GM18858 (cell line): ENCODE data around the gene SLC39A11.
"Not testable (repeated sequence)": the region's sequence is repeated elsewhere in the genome, so short reads cannot be mapped to it uniquely, and the experiment has no call there.

Experiments used
- ATAC-seq: cut with Tn5 transposase; IDR thresholded peaks from one replicate; pipeline ENCODE4 v1.9.1; 2021; ENCODE audit not compliant: unreplicated experiment

SLC39A11 gene

DNA sequence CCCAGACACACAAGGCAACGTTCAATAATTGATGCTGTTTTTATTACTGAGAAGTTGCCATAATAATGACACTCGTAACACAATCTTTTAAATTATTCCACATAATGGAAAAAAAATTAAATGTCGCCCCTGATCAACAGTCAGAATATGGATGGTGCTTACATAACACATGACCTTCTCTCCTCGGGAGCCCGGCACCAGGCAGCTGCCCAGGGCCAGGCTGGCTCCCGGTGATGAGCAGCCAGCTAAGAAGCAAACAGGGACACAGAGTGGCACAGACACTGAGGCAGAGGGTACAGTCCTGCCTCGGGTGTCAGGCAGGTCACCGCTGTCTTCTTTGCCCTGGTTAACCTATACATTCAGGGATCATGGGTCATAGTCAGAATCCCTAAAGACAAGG, 137.9 kb downstream of the SLC39A11 start:
- ATAC-seq: no peak

DNA sequence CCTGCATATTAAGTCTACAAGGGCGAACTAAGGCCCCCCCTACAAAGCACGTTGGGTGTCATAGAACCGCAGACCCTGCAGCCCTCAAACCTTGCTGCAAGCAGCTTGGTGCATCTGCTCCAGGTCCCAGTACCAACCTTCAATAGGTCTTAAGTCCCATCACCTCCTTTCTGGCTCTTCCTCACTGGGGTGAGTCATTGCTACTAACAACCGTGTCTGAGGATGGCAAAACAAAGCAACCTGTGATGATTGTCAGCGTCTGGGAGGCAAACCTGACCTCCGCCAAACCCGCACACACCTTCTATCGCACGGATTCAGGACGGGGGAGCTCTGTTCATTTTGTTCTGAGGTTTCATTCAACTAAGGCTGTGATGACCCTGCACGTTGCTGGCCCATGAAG, 138.9 kb downstream of the SLC39A11 start:
- ATAC-seq: no peak

DNA sequence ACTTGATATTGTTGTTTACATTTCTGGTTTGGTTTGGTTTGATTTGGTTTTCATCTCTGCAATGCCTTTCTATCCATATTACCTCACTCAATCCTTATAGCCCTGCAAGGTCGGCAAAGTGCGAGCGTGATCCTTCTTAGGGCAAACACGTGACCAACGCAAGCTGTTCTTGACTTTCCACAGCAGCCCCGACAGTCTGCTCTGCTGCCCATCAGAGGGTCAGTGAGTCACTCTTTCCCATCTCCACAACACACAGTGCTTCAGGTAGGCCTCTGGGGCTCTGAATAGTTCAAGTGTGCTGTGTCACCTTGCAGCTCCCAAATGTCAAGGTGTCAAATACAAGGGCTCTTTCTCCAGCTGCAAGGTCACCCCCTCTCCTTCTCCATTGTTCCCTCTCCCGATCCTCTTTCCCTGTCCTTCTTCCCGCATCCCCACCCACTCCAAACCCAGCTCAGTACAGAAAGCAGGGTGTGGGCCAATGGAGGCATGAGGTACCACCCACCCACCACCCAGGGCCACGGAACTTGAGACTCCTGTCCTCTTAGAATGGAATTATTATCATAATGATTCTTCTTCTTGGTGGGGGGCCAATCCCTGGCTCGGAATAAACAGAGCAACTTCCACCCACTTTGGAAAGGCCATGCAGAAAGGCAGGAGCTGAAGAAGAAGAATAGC, 139.7 kb downstream of the SLC39A11 start:
- ATAC-seq: no peak

DNA sequence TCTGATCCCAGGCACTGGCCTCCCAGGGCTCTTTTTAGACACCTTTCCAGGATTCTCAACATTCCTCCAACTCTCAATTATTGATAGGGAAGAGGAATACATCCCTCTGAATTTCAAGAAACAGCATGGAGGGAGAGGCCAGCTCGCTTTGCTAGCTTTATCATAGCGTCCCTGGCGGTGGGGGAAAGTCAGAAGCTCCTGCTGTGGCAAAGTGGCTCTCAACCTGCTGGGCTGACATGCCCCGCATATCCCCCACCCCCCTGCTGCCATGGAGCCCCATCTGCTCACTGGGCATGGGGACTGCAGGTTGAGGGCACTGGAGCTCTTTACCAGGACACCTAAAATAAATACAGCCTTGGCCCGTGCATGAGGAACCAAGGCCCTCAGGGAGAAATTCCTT, 140.3 kb downstream of the SLC39A11 start:
- ATAC-seq: no peak

DNA sequence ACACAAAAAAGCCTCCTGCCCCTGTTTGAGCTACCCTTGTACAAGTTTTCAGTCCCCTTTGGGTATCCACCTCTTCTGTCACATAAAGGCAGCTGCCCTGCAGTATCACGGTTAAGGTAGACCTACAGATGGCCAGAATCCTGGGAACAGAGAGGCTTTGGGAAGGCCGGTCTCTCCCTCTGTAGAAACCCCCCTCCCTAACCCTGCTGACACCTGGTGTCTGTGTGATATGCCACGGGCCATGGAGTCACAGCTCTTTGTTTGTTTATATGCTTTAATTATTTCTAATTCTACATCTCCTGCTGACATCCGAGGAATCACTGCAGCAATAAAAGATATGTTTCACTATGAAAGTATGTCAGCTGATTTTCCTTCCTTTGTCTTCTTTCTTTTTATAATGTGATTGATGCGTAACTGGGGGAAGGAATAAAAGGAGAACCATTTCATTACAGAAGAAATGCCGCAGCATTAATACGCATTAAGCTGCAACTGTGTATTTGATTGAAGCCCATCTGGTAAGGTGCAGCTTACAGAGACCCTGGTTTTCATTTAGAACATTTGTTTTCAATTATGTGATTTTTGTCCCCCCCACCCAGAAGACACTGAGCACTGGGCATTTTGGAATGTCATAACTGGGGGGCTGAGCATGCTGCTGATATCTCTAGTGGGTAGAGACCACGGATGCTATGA, 142.1 kb downstream of the SLC39A11 start:
- ATAC-seq: no peak

DNA sequence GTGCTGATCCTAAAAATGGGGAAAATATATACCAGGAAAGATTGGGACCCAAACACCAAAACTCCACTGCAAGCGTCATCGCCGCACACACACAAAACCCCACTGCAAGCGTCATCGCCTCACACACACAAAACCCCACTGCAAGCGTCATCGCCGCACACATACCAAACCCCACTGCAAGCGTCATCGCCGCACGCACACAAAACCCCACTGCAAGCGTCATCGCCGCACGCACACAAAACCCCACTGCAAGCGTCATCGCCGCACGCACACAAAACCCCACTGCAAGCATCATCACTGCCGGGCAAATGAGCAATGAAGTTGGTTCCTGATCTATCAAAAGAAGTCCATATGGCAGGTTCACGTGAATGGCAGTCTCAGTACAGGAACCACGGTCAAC, 144.4 kb downstream of the SLC39A11 start:
- no peak for ATAC-seq

DNA sequence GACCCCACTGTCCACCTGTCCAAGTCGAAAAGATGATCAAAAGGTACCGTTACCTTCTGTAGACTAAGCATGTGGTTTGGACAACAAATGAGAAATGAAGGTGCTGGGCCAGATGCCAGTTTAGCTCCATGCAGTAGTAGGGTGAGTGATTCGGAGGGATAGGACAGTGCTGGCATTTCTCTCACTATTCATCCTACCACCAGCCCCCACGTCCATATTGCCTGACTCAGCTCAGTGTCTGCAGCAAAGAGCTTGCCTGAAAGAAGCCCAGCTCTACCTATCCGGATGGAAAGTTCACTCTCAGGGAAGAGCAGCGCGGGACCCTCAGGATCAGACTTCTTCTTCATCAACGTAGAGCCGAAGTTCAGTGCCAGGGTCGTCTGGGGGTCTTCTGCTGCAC, 145.0 kb downstream of the SLC39A11 start:
- no peak for ATAC-seq

DNA sequence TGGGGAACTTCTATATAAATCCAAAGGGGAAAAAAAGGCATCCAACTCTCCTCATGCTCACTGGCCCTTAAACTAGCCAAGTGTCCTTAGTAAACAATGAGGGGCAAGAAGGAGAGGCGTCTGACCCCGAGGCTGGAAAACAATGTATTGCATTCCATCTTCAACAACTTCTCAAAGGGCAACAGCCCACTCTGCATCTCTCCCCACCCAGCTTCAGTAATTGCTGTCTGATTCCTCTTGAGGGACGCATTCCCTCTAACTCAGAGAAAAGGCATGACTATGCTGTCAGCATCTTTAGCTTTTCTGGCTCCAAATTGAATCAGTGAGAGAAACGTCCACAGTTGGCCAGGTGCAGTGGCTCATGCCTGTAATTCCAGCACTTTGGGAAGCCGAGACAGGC, 145.8 kb downstream of the SLC39A11 start:
- no peak for ATAC-seq

DNA sequence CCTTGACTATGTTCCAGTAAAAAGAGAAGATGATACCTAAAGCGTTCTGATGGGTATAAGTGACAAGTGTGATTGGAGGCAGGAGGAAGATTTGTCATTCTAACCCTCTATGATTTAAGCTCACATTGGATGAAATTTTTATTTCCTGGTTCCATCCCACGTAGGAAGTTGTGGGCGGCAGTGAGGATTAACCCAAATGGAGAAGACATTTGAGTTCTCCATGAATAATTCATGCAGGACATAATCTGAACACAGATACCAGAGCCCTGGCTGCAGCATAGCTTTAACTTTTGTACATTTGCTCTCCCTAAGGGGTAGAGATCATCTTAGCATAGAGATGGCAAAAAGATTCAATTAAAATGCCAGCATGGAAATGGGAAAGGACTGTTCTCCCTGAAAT, 146.3 kb downstream of the SLC39A11 start:
- no peak for ATAC-seq

DNA sequence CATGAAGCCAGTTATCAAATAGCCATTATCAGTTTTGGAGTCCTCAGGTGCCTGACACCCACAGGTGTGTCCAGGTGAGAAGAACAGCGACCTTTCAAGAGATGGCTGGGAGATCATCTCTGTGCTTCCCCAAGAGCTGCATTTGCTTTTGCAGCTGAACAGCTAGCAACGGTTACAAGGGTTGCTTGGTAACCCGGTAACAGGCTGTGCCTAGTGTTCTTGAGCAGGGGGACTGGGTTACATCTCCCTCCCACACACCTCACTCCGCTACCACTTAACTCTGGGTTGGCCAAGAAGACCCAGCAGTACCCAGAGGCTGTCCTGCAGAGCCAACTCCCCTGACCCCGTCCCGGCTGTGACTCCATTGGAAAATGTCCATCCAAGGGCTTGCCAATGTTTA, 147.0 kb downstream of the SLC39A11 start:
- no peak for ATAC-seq

DNA sequence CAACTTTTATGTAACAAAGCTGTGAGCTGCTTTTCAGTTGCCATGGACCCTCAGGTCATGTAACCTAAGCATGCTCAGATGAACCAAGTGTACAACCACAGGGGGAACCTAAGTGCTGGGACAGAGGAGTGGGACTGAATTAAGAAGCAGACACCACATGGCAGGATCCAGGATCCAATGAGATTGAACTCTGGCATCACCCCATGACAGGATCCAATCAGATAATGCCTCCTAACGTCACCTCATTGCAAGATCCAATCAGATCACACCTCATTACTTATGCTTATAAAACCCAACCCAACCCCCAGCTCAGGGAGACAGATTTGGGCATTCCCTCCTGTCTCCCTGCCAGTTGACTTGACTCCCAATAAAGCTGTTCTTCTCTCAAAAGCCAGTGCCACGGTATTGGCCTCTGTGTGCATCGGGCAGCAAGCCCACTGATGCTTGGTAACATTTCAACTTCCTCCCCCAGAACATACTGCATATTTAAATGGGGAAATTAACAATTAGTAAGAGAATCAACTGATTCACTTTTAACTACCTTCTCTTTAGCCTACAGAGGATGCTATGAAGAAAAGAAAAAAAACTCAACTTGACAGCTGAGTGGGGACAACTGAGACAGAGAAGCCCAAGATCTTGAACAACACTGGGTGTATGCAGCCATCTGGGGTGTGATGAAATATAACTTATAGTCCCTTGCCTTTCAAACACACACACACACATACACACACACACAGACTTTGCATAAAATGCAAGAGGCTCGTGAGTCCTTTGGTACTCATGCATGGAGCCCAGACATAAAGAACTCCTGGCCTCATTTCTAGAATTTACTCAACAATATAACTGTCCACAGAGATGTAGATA, 148.4 kb downstream of the SLC39A11 start:
- ATAC-seq: no peak

DNA sequence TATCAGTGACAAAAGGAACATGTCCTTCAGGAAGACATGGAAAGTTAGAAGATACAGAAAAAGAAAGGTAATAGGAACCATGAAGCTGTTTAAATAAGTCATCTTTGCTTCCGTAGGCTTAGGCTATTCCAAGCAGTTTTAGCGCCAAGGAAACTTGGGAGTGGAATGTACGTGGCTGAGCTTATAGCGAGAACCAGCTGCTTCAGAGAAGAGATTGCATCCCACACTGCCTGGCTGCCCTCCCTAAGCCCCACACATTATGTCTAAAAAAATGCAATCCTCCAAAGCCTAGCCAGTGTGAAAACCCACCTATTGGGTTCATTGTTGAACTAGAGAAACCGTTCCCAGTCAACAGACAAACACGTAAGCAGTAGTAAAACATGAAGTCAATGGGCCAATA, 149.9 kb downstream of the SLC39A11 start:
- no peak for ATAC-seq

DNA sequence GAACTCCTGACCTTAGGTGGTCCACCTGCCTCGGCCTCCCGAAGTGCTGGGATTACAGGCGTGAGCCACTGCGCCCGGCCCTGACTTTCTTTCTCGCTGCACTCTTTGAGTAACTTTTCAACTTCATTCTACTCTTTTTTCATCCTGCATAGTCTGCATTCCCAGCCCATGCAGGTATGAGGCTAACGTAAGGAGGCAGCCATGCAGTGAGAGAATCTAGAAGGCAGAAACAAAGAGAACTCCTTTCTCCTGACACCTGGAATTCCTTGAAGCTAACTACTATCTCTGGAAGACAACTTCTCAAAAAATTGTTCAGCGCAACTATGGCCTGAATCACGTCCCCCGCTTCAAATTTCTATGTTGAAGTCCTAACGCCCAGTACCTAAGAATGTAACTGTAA, 152.0 kb downstream of the SLC39A11 start:
- no peak for ATAC-seq

DNA sequence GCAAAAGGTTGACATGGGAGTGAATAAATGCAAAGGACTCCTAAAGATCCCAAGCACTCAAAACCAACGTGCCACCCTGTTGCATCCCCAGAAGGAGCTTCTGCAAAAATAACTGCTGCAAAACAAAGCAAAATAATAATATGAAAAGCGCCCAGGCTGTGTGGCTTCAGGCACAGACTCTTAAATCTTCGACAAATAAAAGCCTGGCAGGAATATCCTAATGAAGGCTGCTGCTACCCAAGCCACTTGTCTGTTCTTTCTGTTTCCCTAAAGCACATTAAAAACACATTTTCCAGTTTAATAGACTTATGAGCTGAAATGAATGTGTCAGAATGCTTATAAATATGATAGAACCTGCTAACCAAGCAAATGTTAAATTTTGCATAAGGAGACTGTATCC, 154.0 kb downstream of the SLC39A11 start:
- no peak for ATAC-seq

DNA sequence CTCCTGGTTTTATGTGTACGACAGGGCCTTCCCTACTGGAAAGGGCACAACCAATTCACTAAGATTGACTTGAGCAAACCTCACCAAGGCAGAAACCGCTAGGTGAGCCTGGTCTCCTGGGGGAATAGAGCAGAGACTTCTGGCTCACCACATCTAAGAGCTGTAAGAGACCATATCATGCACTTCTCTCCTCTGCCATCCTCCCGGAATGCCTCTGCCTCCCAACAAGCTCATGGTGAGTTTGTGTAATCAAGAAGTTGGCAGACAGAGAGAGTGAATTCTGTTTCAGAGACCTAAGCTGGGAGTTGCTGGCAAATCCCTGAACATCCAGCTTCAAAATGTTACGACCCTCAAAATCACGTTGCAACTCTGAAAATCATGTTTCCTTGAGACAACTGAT, 154.8 kb downstream of the SLC39A11 start:
- no peak for ATAC-seq

DNA sequence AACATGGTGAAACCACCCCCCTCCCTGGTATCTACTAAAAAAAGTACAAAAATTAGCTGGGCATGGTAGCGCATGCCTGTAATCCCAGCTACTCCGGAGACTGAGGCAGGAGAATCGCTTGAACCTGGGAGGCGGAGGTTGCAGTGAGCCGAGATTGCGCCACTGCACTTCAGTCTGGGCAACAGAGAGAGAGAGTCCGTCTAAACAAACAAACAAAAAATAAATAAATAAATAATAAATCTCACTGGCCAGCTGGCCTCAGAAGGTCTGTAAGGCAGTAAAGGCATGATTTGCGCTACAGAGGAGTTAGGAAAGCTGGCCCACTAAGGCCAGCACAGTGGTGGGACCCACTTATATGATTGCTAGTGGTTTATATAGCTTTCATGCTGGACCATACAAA, 155.2 kb downstream of the SLC39A11 start:
- ATAC-seq: not testable (repeated sequence)

DNA sequence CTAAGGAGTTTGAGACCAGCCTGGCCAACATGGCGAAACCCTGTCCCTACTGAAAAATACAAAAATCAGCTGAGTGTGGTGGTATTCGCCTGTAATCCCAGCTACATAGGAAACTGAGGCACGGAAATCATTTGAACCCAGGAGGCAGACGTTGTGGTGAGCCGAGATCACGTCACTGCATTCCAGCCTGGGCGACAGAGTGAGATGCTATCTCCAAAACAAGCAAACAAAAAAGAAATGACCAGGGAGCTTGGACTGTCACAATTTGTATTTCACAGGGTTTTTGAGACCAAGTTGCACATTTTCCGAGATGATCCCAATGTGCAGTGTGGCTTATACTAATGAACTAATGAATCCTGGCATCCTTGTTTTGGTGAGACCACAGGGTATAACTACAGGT, 156.5 kb downstream of the SLC39A11 start:
- ATAC-seq: no peak

DNA sequence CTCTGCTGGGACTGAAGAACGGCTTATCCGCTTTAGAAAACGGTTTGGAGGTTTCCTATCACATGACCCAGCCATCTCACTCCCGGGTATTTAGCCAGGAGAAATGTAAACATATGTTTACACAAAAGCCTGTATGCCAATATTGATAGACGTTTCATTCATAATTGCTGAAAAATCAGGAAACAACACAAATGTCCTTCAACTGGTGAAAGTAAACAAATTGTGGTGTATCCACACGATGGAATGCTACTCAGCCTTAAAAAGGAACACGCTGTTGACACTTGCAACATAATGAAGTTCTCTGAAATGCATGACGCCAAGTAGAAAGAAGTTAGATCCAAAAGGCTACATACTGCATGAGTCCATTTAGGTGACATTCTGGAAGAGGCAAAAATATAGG, 157.6 kb downstream of the SLC39A11 start:
- no peak for ATAC-seq

DNA sequence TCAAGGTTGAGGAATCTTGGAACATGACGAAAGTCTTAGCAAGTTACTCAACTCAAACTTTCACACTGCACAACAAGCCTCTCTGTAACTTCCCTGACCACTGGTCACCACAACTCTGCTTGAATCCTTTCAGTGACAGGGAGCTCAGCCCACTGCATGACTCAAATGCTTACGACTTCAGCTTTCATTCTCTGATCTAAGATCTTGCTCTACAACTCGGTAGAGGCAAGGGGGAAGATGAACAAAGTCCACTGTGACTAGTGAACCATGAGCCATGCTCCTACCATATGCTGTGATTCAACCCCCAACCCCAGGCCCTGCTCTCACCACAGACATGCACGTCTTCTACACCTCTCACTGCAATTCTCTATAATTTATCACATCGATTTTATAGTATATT, 160.9 kb downstream of the SLC39A11 start:
- no peak for ATAC-seq

DNA sequence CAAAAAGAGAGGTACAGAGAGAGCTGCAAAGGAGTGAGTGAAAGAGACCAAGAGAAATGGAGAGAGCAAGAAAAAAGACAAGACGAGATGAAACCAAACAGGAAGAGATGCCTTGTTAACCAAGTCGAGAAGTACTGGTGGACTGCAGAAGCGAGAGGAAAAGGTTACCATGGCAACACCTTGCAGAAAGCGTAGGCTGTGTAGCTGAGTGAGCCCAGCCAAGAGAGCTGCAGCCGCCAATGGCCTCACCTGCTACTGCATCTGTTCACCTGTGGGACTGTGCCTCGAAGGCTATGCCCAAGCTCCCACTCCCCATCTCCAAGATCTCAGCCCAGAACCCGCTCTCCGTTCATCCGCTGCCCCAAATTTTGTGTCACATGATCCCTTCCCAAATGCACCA, 161.3 kb downstream of the SLC39A11 start:
- ATAC-seq: no peak

DNA sequence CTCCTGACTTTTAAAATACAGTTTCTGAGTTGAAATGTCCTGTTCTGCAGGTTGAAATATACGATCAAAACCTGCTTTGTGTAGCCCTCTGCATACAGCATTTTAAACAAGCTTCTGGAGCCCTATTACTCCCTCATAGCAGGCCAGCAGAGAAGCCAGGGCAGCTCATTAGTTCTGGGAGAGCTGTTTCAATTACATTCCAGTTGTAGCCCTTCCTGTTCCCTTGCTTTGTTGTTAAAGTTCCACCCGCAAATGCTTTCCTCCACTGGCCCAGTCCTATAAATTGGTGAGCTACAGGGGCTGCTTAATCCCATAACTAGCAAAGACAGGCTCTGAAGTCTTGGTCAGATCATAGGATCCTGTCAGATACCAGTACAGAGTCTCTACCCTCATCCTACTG, 162.5 kb downstream of the SLC39A11 start:
- no peak for ATAC-seq
